Esophagus squamous epithelium (tissue), 4 donors: ENCODE data around the gene MOB2.

Source experiments
- CTCF ChIP-seq, 6 experiments: fragments of 450-650 bp in 4 of 6; fragments of 200-600 bp in 2 of 6; sonication (generic) in 2 of 6; IDR thresholded peaks; one replicate each; pipeline ENCODE4 v1.5.1; 2016 to 2019; ENCODE audit warnings: antibody characterized with exemption in 6 of 6, mild to moderate bottlenecking in 4 of 6, moderate library complexity in 4 of 6
- POLR2A ChIP-seq, 4 donors: fragments of 450-650 bp; IDR thresholded peaks; one replicate each; pipeline ENCODE4 v1.6.1; 2017; ENCODE audit warnings: antibody characterized with exemption in 4 of 4, mild to moderate bottlenecking in 4 of 4, moderate library complexity in 3 of 4

DNA sequence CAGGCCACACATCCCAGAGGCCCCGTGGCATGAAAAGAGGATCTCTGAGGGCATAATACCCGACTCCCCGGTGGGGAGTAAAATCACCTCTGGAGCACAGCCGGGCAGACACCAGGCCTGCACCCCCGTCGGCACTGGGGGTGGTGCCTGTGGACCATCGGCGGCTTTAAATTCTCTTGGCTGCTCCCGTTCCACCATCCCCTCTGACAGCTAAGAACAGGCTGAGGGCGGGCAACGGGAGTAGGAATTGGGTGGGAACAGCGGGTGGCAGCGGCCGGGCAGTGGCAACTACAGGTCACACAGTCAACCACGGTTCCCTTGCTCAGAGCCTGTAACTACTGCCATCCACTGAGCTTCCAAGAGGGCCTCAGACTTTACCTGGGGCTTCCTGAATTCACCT lies 40.2 kb upstream of the MOB2 start:
- TF ChIP-seq CTCF (IDR thresholded peaks at IDR 0.05) = no peak
- TF ChIP-seq POLR2A (IDR thresholded peaks at IDR 0.05) = no peak
